Measurements from ENCODE around the gene CNNM4. TPM values are rescaled to one million over a fixed set of nuclear protein-coding genes. Genes with fewer than 3 reads are reported as not detected.
A peak's percentile ranks its signal among the peaks of the same experiment; 100 is the strongest.
"Not testable (repeated sequence)": the region's sequence is repeated elsewhere in the genome, so short reads cannot be mapped to it uniquely, and the experiment has no call there.

CNNM4 gene
- total RNA-seq, 1 donor = 5.1 TPM

GRCh38 chr2:96795076-96795475 lies 34.4 kb downstream of the CNNM4 start:
- DNase-seq (ENCODE audit: insufficient read length, low spot score, missing footprints) = no peak
- Histone ChIP-seq H3K36me3 (ENCODE audit: insufficient read depth, low read length) (no peaks in the 10 kb centered on the region), H3K27ac (ENCODE audit: low read depth, low read length) (no peak overlapping the region), H4K20me1 (ENCODE audit: insufficient read depth, low read length) (no peaks in the 10 kb centered on the region), H3K27me3 (ENCODE audit: insufficient read depth, low read length) (no peaks in the 10 kb centered on the region), H3K4me1 (ENCODE audit: insufficient read depth, low read length) (no peaks in the 10 kb centered on the region), H2AFZ (ENCODE audit: low read length) (no peak overlapping the region), H3K4me2 (ENCODE audit: insufficient read depth, low read length) (no peak overlapping the region), H3K79me2 (ENCODE audit: insufficient read depth, low read length) (no peaks in the 10 kb centered on the region), H3K9me3 (ENCODE audit: low read depth, low read length) (no peaks in the 10 kb centered on the region), H3K4me3 (ENCODE audit: insufficient read depth, low read length) (no peak overlapping the region)
- no peak for TF ChIP-seq CTCF (IDR thresholded peaks at IDR 0.05; ENCODE audit: extremely low read depth, low read depth, low read length)

DNA sequence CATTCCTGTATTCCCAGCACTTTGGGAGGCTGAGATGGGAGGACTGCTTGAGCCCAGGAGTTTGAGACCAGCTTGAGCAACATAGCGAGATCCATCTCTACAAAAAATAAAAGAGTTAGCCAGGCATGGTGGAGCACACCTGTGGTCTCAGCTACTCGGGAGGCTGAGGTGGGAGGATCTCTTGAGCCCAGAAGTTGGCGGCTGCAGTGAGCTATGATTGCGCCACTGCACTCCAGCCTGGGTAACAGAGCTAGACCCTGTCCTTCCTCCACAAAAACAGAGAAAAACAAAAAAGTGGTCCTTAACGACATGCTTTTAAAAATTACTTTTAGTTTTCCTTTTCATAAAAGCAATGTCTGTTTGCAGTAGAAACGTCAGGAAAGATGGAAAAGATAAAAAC lies 35.8 kb downstream of the CNNM4 start:
- not testable (repeated sequence) for H3K9me3 ChIP-seq (ENCODE audit: low read depth, low read length); H3K79me2 ChIP-seq (ENCODE audit: insufficient read depth, low read length); H3K4me3 ChIP-seq (ENCODE audit: insufficient read depth, low read length); H3K27me3 ChIP-seq (ENCODE audit: insufficient read depth, low read length); H3K27ac ChIP-seq (ENCODE audit: low read depth, low read length); H2AFZ ChIP-seq (ENCODE audit: low read length); DNase-seq (ENCODE audit: insufficient read length, low spot score, missing footprints); H4K20me1 ChIP-seq (ENCODE audit: insufficient read depth, low read length); H3K36me3 ChIP-seq (ENCODE audit: insufficient read depth, low read length); H3K4me2 ChIP-seq (ENCODE audit: insufficient read depth, low read length); H3K4me1 ChIP-seq (ENCODE audit: insufficient read depth, low read length)

DNA sequence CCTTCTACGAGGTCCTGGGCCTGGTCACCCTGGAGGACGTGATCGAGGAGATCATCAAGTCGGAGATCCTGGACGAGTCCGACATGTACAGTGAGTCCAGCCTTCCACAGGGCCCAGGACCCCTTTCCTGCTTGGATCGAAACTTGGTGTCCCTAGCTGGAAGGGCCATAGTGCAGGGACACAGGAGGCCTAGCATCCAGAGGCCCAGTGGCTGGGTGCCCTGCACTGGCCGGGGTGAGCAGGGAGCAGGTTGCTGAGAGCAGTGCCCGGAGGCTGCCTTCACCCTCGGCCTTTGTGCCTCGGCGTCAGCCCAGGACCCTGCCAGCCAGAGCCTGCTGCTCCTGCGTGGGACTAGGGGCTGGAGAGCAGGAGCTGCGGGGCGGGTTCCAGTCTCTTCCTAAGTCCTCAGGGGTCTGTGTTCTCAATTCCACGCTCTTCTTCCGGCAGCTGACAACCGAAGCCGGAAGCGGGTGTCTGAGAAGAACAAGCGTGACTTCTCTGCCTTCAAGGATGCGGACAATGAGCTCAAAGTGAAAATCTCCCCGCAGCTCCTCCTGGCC lies 36.4 kb downstream of the CNNM4 start:
- Histone ChIP-seq H3K27ac (ENCODE audit: low read depth, low read length) (no peak overlapping the region), H3K27me3 (ENCODE audit: insufficient read depth, low read length) (no peaks in the 10 kb centered on the region), H2AFZ (ENCODE audit: low read length) (no peak overlapping the region), H3K4me2 (ENCODE audit: insufficient read depth, low read length) (no peak overlapping the region), H3K79me2 (ENCODE audit: insufficient read depth, low read length) (no peaks in the 10 kb centered on the region), H3K4me3 (ENCODE audit: insufficient read depth, low read length) (no peak overlapping the region), H3K9me3 (ENCODE audit: low read depth, low read length) (no peaks in the 10 kb centered on the region), H4K20me1 (ENCODE audit: insufficient read depth, low read length) (no peaks in the 10 kb centered on the region), H3K4me1 (ENCODE audit: insufficient read depth, low read length) (no peaks in the 10 kb centered on the region), H3K36me3 (ENCODE audit: insufficient read depth, low read length) (no peaks in the 10 kb centered on the region)
- no peak for DNase-seq (ENCODE audit: insufficient read length, low spot score, missing footprints)
- TF ChIP-seq CTCF (IDR thresholded peaks at IDR 0.05; ENCODE audit: extremely low read depth, low read depth, low read length) = no peak

- no peaks in the 10 kb centered on the region for H3K27me3 ChIP-seq (ENCODE audit: insufficient read depth, low read length)
- no peak overlapping the region for H3K4me2 ChIP-seq (ENCODE audit: insufficient read depth, low read length)
- no peaks in the 10 kb centered on the region for H3K79me2 ChIP-seq (ENCODE audit: insufficient read depth, low read length)
- H3K4me1 ChIP-seq (ENCODE audit: insufficient read depth, low read length) = no peaks in the 10 kb centered on the region
- no peaks in the 10 kb centered on the region for H3K36me3 ChIP-seq (ENCODE audit: insufficient read depth, low read length)
- no peak overlapping the region for H3K27ac ChIP-seq (ENCODE audit: low read depth, low read length)
- no peak overlapping the region for H2AFZ ChIP-seq (ENCODE audit: low read length)
- no peaks in the 10 kb centered on the region for H4K20me1 ChIP-seq (ENCODE audit: insufficient read depth, low read length)
- TF ChIP-seq CTCF (IDR thresholded peaks at IDR 0.05; ENCODE audit: extremely low read depth, low read depth, low read length) = no peak
- H3K4me3 ChIP-seq (ENCODE audit: insufficient read depth, low read length) = no peak overlapping the region
- peak; percentile 68 for DNase-seq (ENCODE audit: insufficient read length, low spot score, missing footprints)
- H3K9me3 ChIP-seq (ENCODE audit: low read depth, low read length) = no peaks in the 10 kb centered on the region
These were observed 38.3 kb downstream of the CNNM4 start for GRCh38 chr2:96798733-96799622.
